ENCODE results near the gene RAD9A. TPM values are rescaled to one million over a fixed set of nuclear protein-coding genes. Genes with fewer than 3 reads are reported as not detected.

RAD9A gene
- total RNA-seq, 2 experiments from 2014 or later, result 29.7 to 30.6 TPM

GRCh38 chr11:67429038-67429668 lies 37.4 kb downstream of the RAD9A start:
- ChIA-PET POLR2A (interaction anchor here (0.9 to 2.6 kb wide), 11 partner anchors 8 to 38 kb away, joined by 3 to 27 read pairs (median 5); partner anchors contain the start of genes CORO1B, PPP1CA, PTPRCAP and RAD9A), CTCF (interaction anchor here (1.2 kb wide), 1 partner anchor 9 kb away, joined by 3 read pairs; no protein-coding TSS in a partner anchor)
- ATAC-seq (no peak), DNase-seq (peak; percentile 17)
- H3K4me1 Mint-ChIP-seq (ENCODE audit: low read depth), result peaks cover 30% of the 10 kb centered on the region
- no peaks in the 10 kb centered on the region for H3K27me3 Mint-ChIP-seq
- H3K36me3 Mint-ChIP-seq (ENCODE audit: low read depth), result peaks cover 16% of the 10 kb centered on the region
- no peaks in the 10 kb centered on the region for H3K9me3 Mint-ChIP-seq
- intact Hi-C loops (cut with micrococcal nuclease), result no loop called here
- peak overlapping the region; percentile 94 for H3K4me3 Mint-ChIP-seq
- no peak for TF ChIP-seq CTCF (IDR thresholded peaks at IDR 0.05)
- H3K27ac Mint-ChIP-seq, result peak overlapping the region; percentile 96

GRCh38 chr11:67429722-67430121 lies 37.9 kb downstream of the RAD9A start:
- Mint-ChIP-seq H3K4me1 (ENCODE audit: low read depth) (peaks cover 35% of the 10 kb centered on the region), H3K27me3 (no peaks in the 10 kb centered on the region), H3K27ac (peak overlapping the region; percentile 34), H3K36me3 (ENCODE audit: low read depth) (peaks cover 20% of the 10 kb centered on the region), H3K9me3 (no peaks in the 10 kb centered on the region), H3K4me3 (peak overlapping the region; percentile 94)
- ChIA-PET POLR2A (interaction anchor here (0.9 to 2.1 kb wide), 4 partner anchors 9 to 38 kb away, joined by 3 to 8 read pairs (median 4); partner anchors contain the start of gene RAD9A), CTCF (interaction anchor here (1.2 kb wide), 1 partner anchor 9 kb away, joined by 3 read pairs; no protein-coding TSS in a partner anchor)
- no peak for TF ChIP-seq CTCF (IDR thresholded peaks at IDR 0.05)
- intact Hi-C loops (cut with micrococcal nuclease), result no loop called here
- ATAC-seq (no peak), DNase-seq (no peak)

GRCh38 chr11:67431346-67432249 lies 39.8 kb downstream of the RAD9A start:
- ChIA-PET POLR2A (interaction anchor here (0.7 to 10.8 kb wide), 6 partner anchors 11 to 53 kb away, joined by 3 to 178 read pairs (median 68); partner anchors contain the start of genes PPP1CA, RAD9A, TBC1D10C and TMEM134), CTCF (no interaction called here)
- no peak for TF ChIP-seq CTCF (IDR thresholded peaks at IDR 0.05)
- Mint-ChIP-seq H3K4me3 (no peak overlapping the region), H3K27ac (peak overlapping the region; percentile 30), H3K36me3 (ENCODE audit: low read depth) (peaks cover 36% of the 10 kb centered on the region), H3K4me1 (ENCODE audit: low read depth) (peaks cover 43% of the 10 kb centered on the region), H3K9me3 (no peaks in the 10 kb centered on the region), H3K27me3 (no peaks in the 10 kb centered on the region)
- ATAC-seq (no peak), DNase-seq (no peak)
- intact Hi-C loops (cut with micrococcal nuclease), result no loop called here

- CTCF ChIA-PET, result no interaction called here
- ATAC-seq (no peak), DNase-seq (peak; percentile 13)
- intact Hi-C loops (cut with micrococcal nuclease), result no loop called here
- Mint-ChIP-seq H3K36me3 (ENCODE audit: low read depth) (peaks cover 46% of the 10 kb centered on the region), H3K9me3 (no peaks in the 10 kb centered on the region), H3K27ac (peak overlapping the region; percentile 86), H3K27me3 (no peaks in the 10 kb centered on the region), H3K4me1 (ENCODE audit: low read depth) (peaks cover 40% of the 10 kb centered on the region), H3K4me3 (no peak overlapping the region)
- TF ChIP-seq CTCF (IDR thresholded peaks at IDR 0.05), result no peak
- POLR2A ChIA-PET, result interaction anchor here (0.7 to 10.8 kb wide), 8 partner anchors 12 to 52 kb away, joined by 3 to 178 read pairs (median 32); partner anchors contain the start of genes PPP1CA, RAD9A, TBC1D10C and TMEM134
Measured at GRCh38 chr11:67432655-67433349, 41.0 kb downstream of the RAD9A start.
